Nephron (organoid): ENCODE results near the gene TAMALIN.
"Not testable (repeated sequence)": the region's sequence is repeated elsewhere in the genome, so short reads cannot be mapped to it uniquely, and the experiment has no call there.

Experiments used
- H3K27ac Mint-ChIP-seq, 3 experiments: 2 replicates each; pipeline ENCODE4 v1.8.0; 2020; ENCODE audit warnings: mixed read lengths in 3 of 3, mild to moderate bottlenecking in 2 of 3, moderate library complexity in 1 of 3
- H3K27me3 Mint-ChIP-seq: 2 replicates; pipeline ENCODE4 v1.8.0; 2021; ENCODE audit warnings: low read depth, mild to moderate bottlenecking, moderate library complexity, mixed read lengths
- H3K36me3 Mint-ChIP-seq: 2 replicates; pipeline ENCODE4 v1.8.0; 2020; ENCODE audit warnings: low read depth, mixed read lengths
- H3K4me1 Mint-ChIP-seq: 2 replicates; pipeline ENCODE4 v1.8.0; 2020; ENCODE audit warnings: mixed read lengths
- H3K4me3 Mint-ChIP-seq, 3 experiments: 2 replicates each; pipeline ENCODE4 v1.8.0; 2020; ENCODE audit warnings: mild to moderate bottlenecking in 3 of 3, mixed read lengths in 3 of 3, moderate library complexity in 2 of 3
- H3K9me3 Mint-ChIP-seq: 2 replicates; pipeline ENCODE4 v1.8.0; 2020; ENCODE audit warnings: mixed read lengths
- CTCF ChIP-seq, 3 experiments: fragments of 200-600 bp; sonication (generic); IDR thresholded peaks; one replicate each; pipeline ENCODE4 v1.5.0; 2021; ENCODE audit warnings: antibody characterized with exemption in 3 of 3; ENCODE audit not compliant: unreplicated experiment in 3 of 3

TAMALIN gene

GRCh38 chr12:51976376-51977160, 30.2 kb upstream of the TAMALIN start:
- TF ChIP-seq CTCF (IDR thresholded peaks at IDR 0.05; ENCODE audit: unreplicated experiment in 3 of 3): no peak
- Mint-ChIP-seq H3K36me3 (peaks cover 43% of the 10 kb centered on the region), H3K27ac (peak overlapping the region; percentile 44 to 95 (median 83)), H3K4me3 (peak overlapping the region in 1 of 3 experiments; percentile 7), H3K27me3 (no peaks in the 10 kb centered on the region), H3K9me3 (no peaks in the 10 kb centered on the region), H3K4me1 (peaks cover 46% of the 10 kb centered on the region)

- no peak for TF ChIP-seq CTCF (IDR thresholded peaks at IDR 0.05; ENCODE audit: unreplicated experiment in 3 of 3)
- H3K36me3 Mint-ChIP-seq: peaks cover 49% of the 10 kb centered on the region
- H3K4me1 Mint-ChIP-seq: peaks cover 38% of the 10 kb centered on the region
- H3K27ac Mint-ChIP-seq: peak overlapping the region in 1 of 3 experiments; percentile 95
- no peaks in the 10 kb centered on the region for H3K27me3 Mint-ChIP-seq
- H3K9me3 Mint-ChIP-seq: no peaks in the 10 kb centered on the region
- H3K4me3 Mint-ChIP-seq: no peak overlapping the region
Measured at GRCh38 chr12:51977320-51977753, 29.4 kb upstream of the TAMALIN start.

- H3K27me3 Mint-ChIP-seq, H3K9me3 Mint-ChIP-seq, H3K4me3 Mint-ChIP-seq: not testable (repeated sequence)
- Mint-ChIP-seq H3K27ac (peak overlapping the region in 1 of 3 experiments; percentile 74), H3K36me3 (peaks cover 60% of the 10 kb centered on the region), H3K4me1 (peaks cover 20% of the 10 kb centered on the region)
Measured at GRCh38 chr12:51979306-51979705, 27.4 kb upstream of the TAMALIN start.

GRCh38 chr12:51980051-51980808, 26.5 kb upstream of the TAMALIN start:
- peaks cover 10% of the 10 kb centered on the region for H3K4me1 Mint-ChIP-seq
- H3K27me3 Mint-ChIP-seq: no peaks in the 10 kb centered on the region
- peak overlapping the region in 2 of 3 experiments; percentile 29 to 73 for H3K27ac Mint-ChIP-seq
- TF ChIP-seq CTCF (IDR thresholded peaks at IDR 0.05; ENCODE audit: unreplicated experiment in 3 of 3): peak; percentile 95 to 99 (median 98)
- peaks cover 58% of the 10 kb centered on the region for H3K36me3 Mint-ChIP-seq
- no peaks in the 10 kb centered on the region for H3K9me3 Mint-ChIP-seq
- H3K4me3 Mint-ChIP-seq: no peak overlapping the region

GRCh38 chr12:51980809-51981127, 26.0 kb upstream of the TAMALIN start:
- H3K4me3 Mint-ChIP-seq: no peak overlapping the region
- peaks cover 9% of the 10 kb centered on the region for H3K4me1 Mint-ChIP-seq
- TF ChIP-seq CTCF (IDR thresholded peaks at IDR 0.05; ENCODE audit: unreplicated experiment in 3 of 3): no peak
- peaks cover 58% of the 10 kb centered on the region for H3K36me3 Mint-ChIP-seq
- H3K27me3 Mint-ChIP-seq: no peaks in the 10 kb centered on the region
- H3K27ac Mint-ChIP-seq: no peak overlapping the region
- no peaks in the 10 kb centered on the region for H3K9me3 Mint-ChIP-seq

- H3K4me3 Mint-ChIP-seq: no peak overlapping the region
- no peak overlapping the region for H3K27ac Mint-ChIP-seq
- peaks cover 50% of the 10 kb centered on the region for H3K36me3 Mint-ChIP-seq
- no peaks in the 10 kb centered on the region for H3K4me1 Mint-ChIP-seq
- no peaks in the 10 kb centered on the region for H3K27me3 Mint-ChIP-seq
- H3K9me3 Mint-ChIP-seq: no peaks in the 10 kb centered on the region
- TF ChIP-seq CTCF (IDR thresholded peaks at IDR 0.05; ENCODE audit: unreplicated experiment in 3 of 3): no peak
Measured at GRCh38 chr12:51984657-51985056, 22.1 kb upstream of the TAMALIN start.
